Measurements from ENCODE around the gene WDR59. TPM values are rescaled to one million over a fixed set of nuclear protein-coding genes. Genes with fewer than 3 reads are reported as not detected.
A peak's percentile ranks its signal among the peaks of the same experiment; 100 is the strongest.

WDR59 gene
- total and polyA plus RNA-seq, 2 experiments from 2014 or later, result 38.7 to 54.5 TPM

- TF ChIP-seq, protein P1, sequence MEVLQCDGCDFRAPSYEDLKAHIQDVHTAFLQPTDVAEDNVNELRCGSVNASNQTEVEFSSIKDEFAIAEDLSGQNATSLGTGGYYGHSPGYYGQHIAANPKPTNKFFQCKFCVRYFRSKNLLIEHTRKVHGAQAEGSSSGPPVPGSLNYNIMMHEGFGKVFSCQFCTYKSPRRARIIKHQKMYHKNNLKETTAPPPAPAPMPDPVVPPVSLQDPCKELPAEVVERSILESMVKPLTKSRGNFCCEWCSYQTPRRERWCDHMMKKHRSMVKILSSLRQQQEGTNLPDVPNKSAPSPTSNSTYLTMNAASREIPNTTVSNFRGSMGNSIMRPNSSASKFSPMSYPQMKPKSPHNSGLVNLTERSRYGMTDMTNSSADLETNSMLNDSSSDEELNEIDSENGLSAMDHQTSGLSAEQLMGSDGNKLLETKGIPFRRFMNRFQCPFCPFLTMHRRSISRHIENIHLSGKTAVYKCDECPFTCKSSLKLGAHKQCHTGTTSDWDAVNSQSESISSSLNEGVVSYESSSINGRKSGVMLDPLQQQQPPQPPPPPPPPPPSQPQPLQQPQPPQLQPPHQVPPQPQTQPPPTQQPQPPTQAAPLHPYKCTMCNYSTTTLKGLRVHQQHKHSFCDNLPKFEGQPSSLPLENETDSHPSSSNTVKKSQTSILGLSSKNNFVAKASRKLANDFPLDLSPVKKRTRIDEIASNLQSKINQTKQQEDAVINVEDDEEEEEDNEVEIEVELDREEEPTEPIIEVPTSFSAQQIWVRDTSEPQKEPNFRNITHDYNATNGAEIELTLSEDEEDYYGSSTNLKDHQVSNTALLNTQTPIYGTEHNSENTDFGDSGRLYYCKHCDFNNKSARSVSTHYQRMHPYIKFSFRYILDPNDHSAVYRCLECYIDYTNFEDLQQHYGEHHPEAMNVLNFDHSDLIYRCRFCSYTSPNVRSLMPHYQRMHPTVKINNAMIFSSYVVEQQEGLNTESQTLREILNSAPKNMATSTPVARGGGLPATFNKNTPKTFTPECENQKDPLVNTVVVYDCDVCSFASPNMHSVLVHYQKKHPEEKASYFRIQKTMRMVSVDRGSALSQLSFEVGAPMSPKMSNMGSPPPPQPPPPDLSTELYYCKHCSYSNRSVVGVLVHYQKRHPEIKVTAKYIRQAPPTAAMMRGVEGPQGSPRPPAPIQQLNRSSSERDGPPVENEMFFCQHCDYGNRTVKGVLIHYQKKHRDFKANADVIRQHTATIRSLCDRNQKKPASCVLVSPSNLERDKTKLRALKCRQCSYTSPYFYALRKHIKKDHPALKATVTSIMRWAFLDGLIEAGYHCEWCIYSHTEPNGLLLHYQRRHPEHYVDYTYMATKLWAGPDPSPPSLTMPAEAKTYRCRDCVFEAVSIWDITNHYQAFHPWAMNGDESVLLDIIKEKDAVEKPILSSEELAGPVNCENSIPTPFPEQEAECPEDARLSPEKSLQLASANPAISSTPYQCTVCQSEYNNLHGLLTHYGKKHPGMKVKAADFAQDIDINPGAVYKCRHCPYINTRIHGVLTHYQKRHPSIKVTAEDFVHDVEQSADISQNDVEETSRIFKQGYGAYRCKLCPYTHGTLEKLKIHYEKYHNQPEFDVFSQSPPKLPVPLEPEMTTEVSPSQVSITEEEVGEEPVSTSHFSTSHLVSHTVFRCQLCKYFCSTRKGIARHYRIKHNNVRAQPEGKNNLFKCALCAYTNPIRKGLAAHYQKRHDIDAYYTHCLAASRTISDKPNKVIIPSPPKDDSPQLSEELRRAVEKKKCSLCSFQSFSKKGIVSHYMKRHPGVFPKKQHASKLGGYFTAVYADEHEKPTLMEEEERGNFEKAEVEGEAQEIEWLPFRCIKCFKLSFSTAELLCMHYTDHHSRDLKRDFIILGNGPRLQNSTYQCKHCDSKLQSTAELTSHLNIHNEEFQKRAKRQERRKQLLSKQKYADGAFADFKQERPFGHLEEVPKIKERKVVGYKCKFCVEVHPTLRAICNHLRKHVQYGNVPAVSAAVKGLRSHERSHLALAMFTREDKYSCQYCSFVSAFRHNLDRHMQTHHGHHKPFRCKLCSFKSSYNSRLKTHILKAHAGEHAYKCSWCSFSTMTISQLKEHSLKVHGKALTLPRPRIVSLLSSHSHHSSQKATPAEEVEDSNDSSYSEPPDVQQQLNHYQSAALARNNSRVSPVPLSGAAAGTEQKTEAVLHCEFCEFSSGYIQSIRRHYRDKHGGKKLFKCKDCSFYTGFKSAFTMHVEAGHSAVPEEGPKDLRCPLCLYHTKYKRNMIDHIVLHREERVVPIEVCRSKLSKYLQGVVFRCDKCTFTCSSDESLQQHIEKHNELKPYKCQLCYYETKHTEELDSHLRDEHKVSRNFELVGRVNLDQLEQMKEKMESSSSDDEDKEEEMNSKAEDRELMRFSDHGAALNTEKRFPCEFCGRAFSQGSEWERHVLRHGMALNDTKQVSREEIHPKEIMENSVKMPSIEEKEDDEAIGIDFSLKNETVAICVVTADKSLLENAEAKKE (CRISPR knock-in tag; IDR thresholded peaks at IDR 0.05), result no peak
- TF ChIP-seq JUNB (IDR thresholded peaks at IDR 0.05; ENCODE audit: unreplicated experiment), result no peak
- TF ChIP-seq EZH2 (IDR thresholded peaks at IDR 0.05; ENCODE audit: low read depth, unreplicated experiment), result no peak
- TF ChIP-seq POLR2AphosphoS5 (IDR thresholded peaks at IDR 0.05; ENCODE audit: low read depth), result no peak
- no peak for TF ChIP-seq ZNF331 (CRISPR knock-in tag; IDR thresholded peaks at IDR 0.05; ENCODE audit: low read depth)
These were observed 116.4 kb downstream of the WDR59 start (continued) for GRCh38 chr16:74868501-74868900.

GRCh38 chr16:74868035-74868434 lies 116.9 kb downstream of the WDR59 start:
- Mint-ChIP-seq H3K27ac (no peak overlapping the region), H3K4me1 (peaks cover 55% of the 10 kb centered on the region), H3K9me3 (no peaks in the 10 kb centered on the region; the same call in 2 of the 3 replicates), H3K27me3 (ENCODE audit: insufficient read depth, low read depth, poor library complexity) (peaks cover 18% of the 10 kb centered on the region), H3K4me3 (no peak overlapping the region), H3K36me3 (ENCODE audit: low read depth) (peaks cover 3% of the 10 kb centered on the region; the same call in 2 of the 3 replicates)
- H2AFZ ChIP-seq, result no peak overlapping the region
- ATAC-seq (no peak), DNase-seq (ENCODE audit: low spot score) (no peak)
- no peak overlapping the region for H3K27ac ChIP-seq (ENCODE audit: low read depth)
- peaks cover 57% of the 10 kb centered on the region for H3K4me1 ChIP-seq (ENCODE audit: insufficient read depth)
- H3K9me2 ChIP-seq (ENCODE audit: insufficient read depth), result no peaks in the 10 kb centered on the region
- H3K79me2 ChIP-seq (replicated peaks; ENCODE audit: insufficient read depth), result no peaks in the 10 kb centered on the region
- no peaks in the 10 kb centered on the region for H3K27me3 ChIP-seq (ENCODE audit: insufficient read depth)
- H3K4me2 ChIP-seq, result peak overlapping the region; percentile 33
- H3K36me3 ChIP-seq (ENCODE audit: insufficient read depth), result no peaks in the 10 kb centered on the region
- H3F3A ChIP-seq (replicated peaks; ENCODE audit: low read depth), result 0 out of 2 replicates have a peak, but pooled peaks cover 8% of the 10 kb centered on the region
- H3K4me3 ChIP-seq, result no peak overlapping the region
- H4K20me1 ChIP-seq (replicated peaks; ENCODE audit: insufficient read depth), result no peaks in the 10 kb centered on the region
- TF ChIP-seq CREB1 (CRISPR knock-in tag; IDR thresholded peaks at IDR 0.05; ENCODE audit: low read depth), result no peak
- TF ChIP-seq ZNF331 (CRISPR knock-in tag; IDR thresholded peaks at IDR 0.05; ENCODE audit: low read depth), result no peak
- TF ChIP-seq ZNF114 (CRISPR knock-in tag; IDR thresholded peaks at IDR 0.05), result no peak
- no peak for TF ChIP-seq NANOG (IDR thresholded peaks at IDR 0.05; ENCODE audit: borderline replicate concordance)
- no peak for TF ChIP-seq POLR2AphosphoS5 (IDR thresholded peaks at IDR 0.05; ENCODE audit: low read depth)
- no peak for TF ChIP-seq ETS1 (IDR thresholded peaks at IDR 0.05)
- TF ChIP-seq, protein P1 (CRISPR knock-in tag; IDR thresholded peaks at IDR 0.05), result no peak
